ENCODE measurements around the gene NEDD4L.

DNA sequence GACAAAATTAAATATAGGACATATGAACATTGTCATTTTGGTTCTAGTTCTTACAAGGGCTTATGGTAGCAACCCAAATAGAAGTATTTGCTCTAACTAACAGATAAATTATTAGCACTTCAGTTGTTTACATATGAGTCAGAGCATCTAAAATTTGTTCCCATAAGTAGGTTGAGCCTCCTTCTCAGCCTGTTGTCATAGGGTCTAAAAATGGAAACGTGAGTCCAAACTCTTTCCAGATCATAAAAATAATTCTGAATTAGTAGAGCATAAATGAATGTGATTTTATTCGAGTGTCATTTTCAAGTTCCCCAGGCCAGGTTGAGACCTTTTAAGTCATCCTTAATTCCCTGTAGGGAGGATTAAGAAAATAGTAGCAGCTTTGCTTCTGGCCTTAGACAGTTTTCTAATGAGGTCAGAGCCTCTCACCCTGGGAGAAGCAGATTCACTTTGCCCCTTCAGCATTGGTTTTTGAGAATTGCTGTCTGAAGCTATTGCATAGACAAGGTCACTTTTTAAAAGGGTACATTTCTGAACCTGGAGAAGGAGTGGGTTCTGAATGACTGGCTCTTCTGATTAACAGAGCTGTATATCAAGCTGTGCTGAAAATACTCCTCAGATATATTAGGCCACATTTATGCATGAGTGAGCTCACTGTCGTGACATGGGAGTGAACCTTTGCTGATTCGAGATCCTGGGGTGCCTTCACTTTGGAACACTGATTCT, 164.3 kb downstream of the NEDD4L start:
- TF ChIP-seq, protein P1, sequence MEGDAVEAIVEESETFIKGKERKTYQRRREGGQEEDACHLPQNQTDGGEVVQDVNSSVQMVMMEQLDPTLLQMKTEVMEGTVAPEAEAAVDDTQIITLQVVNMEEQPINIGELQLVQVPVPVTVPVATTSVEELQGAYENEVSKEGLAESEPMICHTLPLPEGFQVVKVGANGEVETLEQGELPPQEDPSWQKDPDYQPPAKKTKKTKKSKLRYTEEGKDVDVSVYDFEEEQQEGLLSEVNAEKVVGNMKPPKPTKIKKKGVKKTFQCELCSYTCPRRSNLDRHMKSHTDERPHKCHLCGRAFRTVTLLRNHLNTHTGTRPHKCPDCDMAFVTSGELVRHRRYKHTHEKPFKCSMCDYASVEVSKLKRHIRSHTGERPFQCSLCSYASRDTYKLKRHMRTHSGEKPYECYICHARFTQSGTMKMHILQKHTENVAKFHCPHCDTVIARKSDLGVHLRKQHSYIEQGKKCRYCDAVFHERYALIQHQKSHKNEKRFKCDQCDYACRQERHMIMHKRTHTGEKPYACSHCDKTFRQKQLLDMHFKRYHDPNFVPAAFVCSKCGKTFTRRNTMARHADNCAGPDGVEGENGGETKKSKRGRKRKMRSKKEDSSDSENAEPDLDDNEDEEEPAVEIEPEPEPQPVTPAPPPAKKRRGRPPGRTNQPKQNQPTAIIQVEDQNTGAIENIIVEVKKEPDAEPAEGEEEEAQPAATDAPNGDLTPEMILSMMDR (IDR thresholded peaks at IDR 0.05), result no peak
- no peak for TF ChIP-seq EZH2 (IDR thresholded peaks at IDR 0.05; ENCODE audit: borderline replicate concordance, insufficient read depth, low read depth, low read length, poor library complexity, severe bottlenecking)

Measured in B cell (primary cell).